Measurements from ENCODE around the gene SMG6.

DNA sequence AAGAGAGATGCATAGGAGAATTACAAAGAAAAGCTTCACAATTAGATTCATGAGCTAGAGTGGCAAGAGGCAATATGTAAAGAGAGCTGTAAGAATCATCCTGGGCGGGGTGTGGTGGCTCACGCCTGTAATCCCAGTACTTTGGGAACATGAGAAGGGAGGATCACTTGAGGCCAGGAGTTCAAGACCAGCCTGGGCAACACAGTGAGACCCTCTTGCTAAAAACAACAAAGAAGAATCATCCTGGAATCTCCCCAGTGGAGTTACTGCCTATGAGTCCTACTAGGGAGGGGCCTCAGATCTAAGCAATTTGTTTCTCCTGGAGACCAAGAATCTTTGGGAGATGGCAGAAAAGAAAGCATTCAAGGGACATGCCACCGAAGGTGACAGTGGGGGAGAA lies 129.6 kb downstream of the SMG6 start:
- no peak for TF ChIP-seq ZNF565 (CRISPR knock-in tag; conservative IDR thresholded peaks at IDR 0.05; ENCODE audit: low read depth)
- TF ChIP-seq, protein P1, sequence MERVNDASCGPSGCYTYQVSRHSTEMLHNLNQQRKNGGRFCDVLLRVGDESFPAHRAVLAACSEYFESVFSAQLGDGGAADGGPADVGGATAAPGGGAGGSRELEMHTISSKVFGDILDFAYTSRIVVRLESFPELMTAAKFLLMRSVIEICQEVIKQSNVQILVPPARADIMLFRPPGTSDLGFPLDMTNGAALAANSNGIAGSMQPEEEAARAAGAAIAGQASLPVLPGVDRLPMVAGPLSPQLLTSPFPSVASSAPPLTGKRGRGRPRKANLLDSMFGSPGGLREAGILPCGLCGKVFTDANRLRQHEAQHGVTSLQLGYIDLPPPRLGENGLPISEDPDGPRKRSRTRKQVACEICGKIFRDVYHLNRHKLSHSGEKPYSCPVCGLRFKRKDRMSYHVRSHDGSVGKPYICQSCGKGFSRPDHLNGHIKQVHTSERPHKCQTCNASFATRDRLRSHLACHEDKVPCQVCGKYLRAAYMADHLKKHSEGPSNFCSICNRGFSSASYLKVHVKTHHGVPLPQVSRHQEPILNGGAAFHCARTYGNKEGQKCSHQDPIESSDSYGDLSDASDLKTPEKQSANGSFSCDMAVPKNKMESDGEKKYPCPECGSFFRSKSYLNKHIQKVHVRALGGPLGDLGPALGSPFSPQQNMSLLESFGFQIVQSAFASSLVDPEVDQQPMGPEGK (CRISPR knock-in tag; IDR thresholded peaks at IDR 0.05; ENCODE audit: borderline replicate concordance) = no peak
